Fibroblast of lung (primary cell): ENCODE results near the gene PLSCR1. TPM values are rescaled to one million over a fixed set of nuclear protein-coding genes. Genes with fewer than 3 reads are reported as not detected.

ENCODE experiments used
- DNase-seq, 2 donors: peaks; one replicate each; pipeline versions ENCODE4 v3.0.0 to v3.0.0-alpha.2; 2010; ENCODE audit warnings: low read depth in 2 of 2
- H2AFZ ChIP-seq: 2 replicates; pipeline ENCODE4 v1.5.1; 2012; ENCODE audit warnings: low read length, control low read depth, inconsistent platforms
- H3K27ac ChIP-seq: 2 replicates; pipeline ENCODE4 v1.5.1; 2011; ENCODE audit warnings: low read length, control low read depth; ENCODE audit not compliant: insufficient read depth
- H3K27me3 ChIP-seq: 2 replicates; pipeline ENCODE4 v1.5.1; 2011; ENCODE audit warnings: mild to moderate bottlenecking, low read length; ENCODE audit not compliant: control insufficient read depth, insufficient read depth
- H3K36me3 ChIP-seq: 2 replicates; pipeline ENCODE4 v1.5.1; 2011; ENCODE audit warnings: low read length; ENCODE audit not compliant: control insufficient read depth, insufficient read depth
- H3K4me1 ChIP-seq: 2 replicates; pipeline ENCODE4 v1.5.1; 2011; ENCODE audit warnings: low read length; ENCODE audit not compliant: control insufficient read depth, insufficient read depth; ENCODE audit errors: extremely low read depth
- H3K4me2 ChIP-seq: 2 replicates; pipeline ENCODE4 v1.5.1; 2011; ENCODE audit warnings: low read length, control low read depth; ENCODE audit not compliant: insufficient read depth; ENCODE audit errors: extremely low read depth
- H3K4me3 ChIP-seq, 4 experiments: fragments of 200-600 bp in 1 of 4; sonication (generic) in 1 of 4; replicated peaks in 1 of 4; 2 replicates each; pipeline ENCODE4 v1.5.1; 2011 to 2016; ENCODE audit warnings: low read length in 4 of 4, low read depth in 3 of 4, mild to moderate bottlenecking in 3 of 4, control low read depth in 2 of 4, inconsistent platforms in 1 of 4, mixed read lengths in 1 of 4; ENCODE audit not compliant: insufficient read depth in 1 of 4; ENCODE audit errors: control extremely low read depth in 1 of 4
- H3K79me2 ChIP-seq: 2 replicates; pipeline ENCODE4 v1.5.1; 2012; ENCODE audit warnings: mild to moderate bottlenecking, low read length, inconsistent platforms; ENCODE audit not compliant: control insufficient read depth, insufficient read depth
- H3K9ac ChIP-seq: 2 replicates; pipeline ENCODE4 v1.5.1; 2011; ENCODE audit warnings: mild to moderate bottlenecking, low read length, control low read depth; ENCODE audit not compliant: insufficient read depth
- H3K9me3 ChIP-seq: 2 replicates; pipeline ENCODE4 v1.5.1; 2012; ENCODE audit warnings: low read depth, low read length; ENCODE audit not compliant: control insufficient read depth, insufficient read depth
- H4K20me1 ChIP-seq: 2 replicates; pipeline ENCODE4 v1.5.1; 2011; ENCODE audit warnings: low read length; ENCODE audit not compliant: control insufficient read depth, insufficient read depth; ENCODE audit errors: extremely low read depth
- EZH2 ChIP-seq: IDR thresholded peaks from 2 replicates; pipeline ENCODE4 v1.5.1; 2012; ENCODE audit warnings: low read length, control low read depth, mild to moderate bottlenecking; ENCODE audit errors: missing control alignments
- polyA plus RNA-seq, 2 donors: library from polyadenylated mRNA; depleted of rRNA in 1 of 2; stranded (reverse) in 1 of 2; unstranded in 1 of 2; fragments of >200 nt; gene quantifications; 2 replicates each; pipeline ENCODE4 v1.2.1, GENCODE V29; 2011 to 2012; ENCODE audit warnings: missing spikeins in 1 of 2
- total RNA-seq: library from RNA; depleted of rRNA; stranded (reverse); fragments of >200 nt; gene quantifications from 2 replicates; pipeline ENCODE4 v1.2.1, GENCODE V29; 2014
- TF ChIP-seq, protein P1 (sequence below), 2 donors: IDR thresholded peaks in 1 of 2; conservative IDR thresholded peaks in 1 of 2; 1 replicate in 1 of 2; 2 replicates in 1 of 2; pipeline ENCODE4 v1.5.1; 2011 to 2012; ENCODE audit warnings: low read length in 2 of 2, control low read depth in 1 of 2, inconsistent platforms in 1 of 2, low read depth in 1 of 2, mild to moderate bottlenecking in 1 of 2

Gene PLSCR1
- total and polyA plus RNA-seq, 2 donors (not counting 1 experiment from before 2014, with no cell fraction given): 36.8 to 73.3 TPM

- H3K4me1 ChIP-seq: no peaks in the 10 kb centered on the region
- H3K27ac ChIP-seq: no peak overlapping the region
- H3K9ac ChIP-seq: no peak overlapping the region
- H4K20me1 ChIP-seq: no peaks in the 10 kb centered on the region
- no peak overlapping the region for H2AFZ ChIP-seq
- DNase-seq: peak in 1 of 2 donors; percentile 73
- H3K36me3 ChIP-seq: peaks cover 2% of the 10 kb centered on the region
- H3K79me2 ChIP-seq: no peaks in the 10 kb centered on the region
- H3K4me3 ChIP-seq: no peak overlapping the region
- no peak overlapping the region for H3K4me2 ChIP-seq
- TF ChIP-seq, protein P1, sequence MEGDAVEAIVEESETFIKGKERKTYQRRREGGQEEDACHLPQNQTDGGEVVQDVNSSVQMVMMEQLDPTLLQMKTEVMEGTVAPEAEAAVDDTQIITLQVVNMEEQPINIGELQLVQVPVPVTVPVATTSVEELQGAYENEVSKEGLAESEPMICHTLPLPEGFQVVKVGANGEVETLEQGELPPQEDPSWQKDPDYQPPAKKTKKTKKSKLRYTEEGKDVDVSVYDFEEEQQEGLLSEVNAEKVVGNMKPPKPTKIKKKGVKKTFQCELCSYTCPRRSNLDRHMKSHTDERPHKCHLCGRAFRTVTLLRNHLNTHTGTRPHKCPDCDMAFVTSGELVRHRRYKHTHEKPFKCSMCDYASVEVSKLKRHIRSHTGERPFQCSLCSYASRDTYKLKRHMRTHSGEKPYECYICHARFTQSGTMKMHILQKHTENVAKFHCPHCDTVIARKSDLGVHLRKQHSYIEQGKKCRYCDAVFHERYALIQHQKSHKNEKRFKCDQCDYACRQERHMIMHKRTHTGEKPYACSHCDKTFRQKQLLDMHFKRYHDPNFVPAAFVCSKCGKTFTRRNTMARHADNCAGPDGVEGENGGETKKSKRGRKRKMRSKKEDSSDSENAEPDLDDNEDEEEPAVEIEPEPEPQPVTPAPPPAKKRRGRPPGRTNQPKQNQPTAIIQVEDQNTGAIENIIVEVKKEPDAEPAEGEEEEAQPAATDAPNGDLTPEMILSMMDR (conservative IDR thresholded peaks at IDR 0.05 in 1 of 2, IDR thresholded peaks at IDR 0.05 in 1 of 2; ENCODE audit: low read depth in 1 of 2, low read length in 2 of 2): no peak
- no peak for TF ChIP-seq EZH2
- no peaks in the 10 kb centered on the region for H3K27me3 ChIP-seq
- no peaks in the 10 kb centered on the region for H3K9me3 ChIP-seq
Observed at GRCh38 chr3:146521394-146521793, 23.0 kb downstream of the PLSCR1 start.

DNA sequence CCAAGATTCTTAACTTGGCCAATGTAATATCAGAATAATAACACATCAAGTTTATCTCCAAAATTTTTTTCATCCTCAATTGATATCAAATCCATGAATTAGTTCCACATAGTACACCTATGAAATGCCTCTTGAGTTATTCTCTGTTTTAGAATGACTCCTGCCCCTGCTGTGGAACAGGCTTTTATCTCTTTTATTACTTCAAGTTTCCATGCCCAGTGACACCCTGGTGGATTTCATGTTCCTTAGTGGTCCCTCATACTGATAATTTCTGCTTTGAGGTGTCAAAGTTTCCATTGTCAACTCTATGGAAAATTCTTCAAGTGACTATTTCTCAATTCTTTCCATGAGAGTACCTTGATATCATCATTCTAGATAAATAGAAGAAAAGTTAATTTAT is 24.6 kb downstream of the PLSCR1 start:
- no peaks in the 10 kb centered on the region for H3K9me3 ChIP-seq
- no peak overlapping the region for H3K4me3 ChIP-seq
- H3K27me3 ChIP-seq: no peaks in the 10 kb centered on the region
- no peak overlapping the region for H2AFZ ChIP-seq
- DNase-seq: no peak
- H3K27ac ChIP-seq: no peak overlapping the region
- H3K9ac ChIP-seq: no peak overlapping the region
- H3K36me3 ChIP-seq: peaks cover 2% of the 10 kb centered on the region
- no peak overlapping the region for H3K4me2 ChIP-seq
- H3K4me1 ChIP-seq: no peaks in the 10 kb centered on the region
- no peaks in the 10 kb centered on the region for H4K20me1 ChIP-seq
- H3K79me2 ChIP-seq: no peaks in the 10 kb centered on the region
- TF ChIP-seq, protein P1 (conservative IDR thresholded peaks at IDR 0.05 in 1 of 2, IDR thresholded peaks at IDR 0.05 in 1 of 2; ENCODE audit: low read depth in 1 of 2, low read length in 2 of 2): no peak
- TF ChIP-seq EZH2: no peak

DNA sequence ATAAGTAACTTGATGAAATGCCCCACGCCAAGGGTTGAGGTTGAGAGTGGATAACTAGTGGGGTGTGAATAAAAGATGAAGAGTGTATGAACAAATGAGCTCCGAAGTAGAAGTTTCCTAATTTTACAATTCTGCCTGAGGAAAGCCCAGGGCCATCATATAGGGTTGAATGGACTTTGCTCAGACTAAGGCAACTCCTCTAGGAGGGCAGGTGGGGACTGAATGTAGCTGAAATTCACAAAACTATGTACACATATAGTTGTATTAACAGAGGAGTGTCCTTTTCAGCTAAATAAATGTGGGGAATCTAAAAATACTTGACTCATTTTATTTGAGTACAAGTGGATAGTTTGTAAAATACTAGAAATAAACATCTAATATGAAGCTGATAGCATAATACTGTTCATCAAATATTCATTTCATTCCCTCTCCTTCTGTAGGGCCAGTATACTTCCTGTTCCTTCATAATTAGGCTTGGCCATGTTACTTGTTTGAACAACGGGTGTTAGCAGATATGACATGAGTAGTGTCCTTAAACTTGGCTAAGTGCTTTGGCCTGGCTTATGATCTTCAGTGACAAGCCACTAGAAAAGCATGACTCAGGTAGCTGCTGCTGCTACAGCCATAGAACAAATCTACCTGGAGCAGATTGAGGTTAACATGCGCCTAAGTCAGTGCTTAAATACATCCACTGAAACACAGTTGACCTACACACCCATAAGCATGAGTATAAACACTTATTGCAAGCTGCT is 26.5 kb downstream of the PLSCR1 start:
- no peaks in the 10 kb centered on the region for H4K20me1 ChIP-seq
- no peak overlapping the region for H2AFZ ChIP-seq
- no peak overlapping the region for H3K27ac ChIP-seq
- no peaks in the 10 kb centered on the region for H3K4me1 ChIP-seq
- no peak for DNase-seq
- H3K36me3 ChIP-seq: peaks cover 2% of the 10 kb centered on the region
- H3K27me3 ChIP-seq: no peaks in the 10 kb centered on the region
- H3K4me2 ChIP-seq: no peak overlapping the region
- no peaks in the 10 kb centered on the region for H3K9me3 ChIP-seq
- H3K79me2 ChIP-seq: no peaks in the 10 kb centered on the region
- TF ChIP-seq EZH2: no peak
- TF ChIP-seq, protein P1 (conservative IDR thresholded peaks at IDR 0.05 in 1 of 2, IDR thresholded peaks at IDR 0.05 in 1 of 2; ENCODE audit: low read depth in 1 of 2, low read length in 2 of 2): no peak
- H3K4me3 ChIP-seq: no peak overlapping the region
- no peak overlapping the region for H3K9ac ChIP-seq
